Loucy (cell line): Measurements from ENCODE around the gene ACOT8.

ENCODE experiments used
- EZH2phosphoT487 ChIP-seq: fragments of 200-600 bp; IDR thresholded peaks from 2 replicates; pipeline ENCODE4 v1.6.1; 2018; ENCODE audit warnings: antibody characterized with exemption, mild to moderate bottlenecking, moderate library complexity, borderline replicate concordance
- TF ChIP-seq, protein P1 (sequence below): fragments of 200-600 bp; sonication (generic); conservative IDR thresholded peaks from 2 replicates; pipeline ENCODE4 v1.5.1; 2014; ENCODE audit warnings: mild to moderate bottlenecking, antibody characterized with exemption, low read length

DNA sequence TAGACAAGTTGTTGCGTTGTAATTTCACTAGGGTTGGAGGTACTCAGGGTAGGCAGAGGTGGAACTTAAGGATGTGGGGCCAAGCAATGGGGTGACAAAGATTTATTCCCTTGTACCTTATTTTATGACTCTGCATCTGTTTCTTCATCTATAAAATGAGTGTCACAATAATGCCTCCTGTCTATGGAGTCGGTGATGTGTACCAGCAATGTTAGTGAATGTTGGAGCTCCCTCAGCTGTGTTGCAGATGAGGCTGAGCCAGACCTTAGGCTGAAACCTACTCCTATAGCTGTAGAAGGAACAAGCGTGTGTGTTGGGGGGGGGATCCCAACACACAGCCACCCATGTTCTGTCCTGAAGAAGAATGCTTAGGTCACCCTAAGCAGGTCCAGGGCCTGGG lies 40.2 kb downstream of the ACOT8 start:
- TF ChIP-seq, protein P1, sequence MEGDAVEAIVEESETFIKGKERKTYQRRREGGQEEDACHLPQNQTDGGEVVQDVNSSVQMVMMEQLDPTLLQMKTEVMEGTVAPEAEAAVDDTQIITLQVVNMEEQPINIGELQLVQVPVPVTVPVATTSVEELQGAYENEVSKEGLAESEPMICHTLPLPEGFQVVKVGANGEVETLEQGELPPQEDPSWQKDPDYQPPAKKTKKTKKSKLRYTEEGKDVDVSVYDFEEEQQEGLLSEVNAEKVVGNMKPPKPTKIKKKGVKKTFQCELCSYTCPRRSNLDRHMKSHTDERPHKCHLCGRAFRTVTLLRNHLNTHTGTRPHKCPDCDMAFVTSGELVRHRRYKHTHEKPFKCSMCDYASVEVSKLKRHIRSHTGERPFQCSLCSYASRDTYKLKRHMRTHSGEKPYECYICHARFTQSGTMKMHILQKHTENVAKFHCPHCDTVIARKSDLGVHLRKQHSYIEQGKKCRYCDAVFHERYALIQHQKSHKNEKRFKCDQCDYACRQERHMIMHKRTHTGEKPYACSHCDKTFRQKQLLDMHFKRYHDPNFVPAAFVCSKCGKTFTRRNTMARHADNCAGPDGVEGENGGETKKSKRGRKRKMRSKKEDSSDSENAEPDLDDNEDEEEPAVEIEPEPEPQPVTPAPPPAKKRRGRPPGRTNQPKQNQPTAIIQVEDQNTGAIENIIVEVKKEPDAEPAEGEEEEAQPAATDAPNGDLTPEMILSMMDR: no peak
- TF ChIP-seq EZH2phosphoT487: no peak
